SK-N-SH treated with all-trans-retinoic acid at 6 μM for 48 hours (cell line): ENCODE data around the gene SLC26A9.

Experiments used
- ATAC-seq: fragments of 200-7000 bp; cut with Tn5 transposase; 3 replicates; pipeline ENCODE4 v1.9.1; 2020; ENCODE audit warnings: mild to moderate bottlenecking, moderate library complexity
- ARNTL ChIP-seq: fragments of 450-650 bp; formaldehyde crosslinking; IDR thresholded peaks from 2 replicates; pipeline ENCODE4 v1.5.0; 2020; ENCODE audit warnings: low read depth, mild to moderate bottlenecking, moderate library complexity, borderline replicate concordance
- BACH2 ChIP-seq: fragments of 250-450 bp; sonication (Bioruptor Pico); IDR thresholded peaks from 2 replicates; pipeline ENCODE4 v1.9.0; 2021; ENCODE audit warnings: mild to moderate bottlenecking, borderline replicate concordance
- CREB5 ChIP-seq: fragments of 250-450 bp; sonication (Bioruptor Pico); IDR thresholded peaks from 2 replicates; pipeline ENCODE4 v1.5.1; 2020; ENCODE audit warnings: low read depth, mild to moderate bottlenecking, moderate library complexity
- CSDC2 ChIP-seq: fragments of 250-450 bp; sonication (Bioruptor Pico); IDR thresholded peaks from 2 replicates; pipeline ENCODE4 v1.5.0; 2020; ENCODE audit warnings: mild to moderate bottlenecking, moderate library complexity
- CSRNP3 ChIP-seq: fragments of 250-450 bp; sonication (Bioruptor Pico); IDR thresholded peaks from 2 replicates; pipeline ENCODE4 v1.5.1; 2021; ENCODE audit warnings: mild to moderate bottlenecking, moderate library complexity
- ESRRG ChIP-seq: fragments of 250-450 bp; sonication (Bioruptor Pico); IDR thresholded peaks from 2 replicates; pipeline ENCODE4 v1.6.1; 2021; ENCODE audit warnings: mild to moderate bottlenecking
- GLIS3 ChIP-seq: fragments of 250-450 bp; sonication (Bioruptor Pico); IDR thresholded peaks from 2 replicates; pipeline ENCODE4 v1.5.0; 2020; ENCODE audit warnings: mild to moderate bottlenecking, moderate library complexity
- PPARA ChIP-seq: fragments of 250-450 bp; sonication (Bioruptor Pico); IDR thresholded peaks from 2 replicates; pipeline ENCODE4 v1.5.0; 2020; ENCODE audit warnings: mild to moderate bottlenecking, borderline replicate concordance
- RARB ChIP-seq: fragments of 250-450 bp; sonication (Bioruptor Pico); IDR thresholded peaks from 2 replicates; pipeline ENCODE4 v1.8.0; 2021; ENCODE audit warnings: mild to moderate bottlenecking, moderate library complexity
- SNAI2 ChIP-seq: fragments of 250-450 bp; sonication (Bioruptor Pico); IDR thresholded peaks from 2 replicates; pipeline ENCODE4 v1.5.0; 2020; ENCODE audit warnings: mild to moderate bottlenecking, moderate library complexity
- TCF4 ChIP-seq: fragments of 250-450 bp; sonication (Bioruptor Pico); IDR thresholded peaks from 2 replicates; pipeline ENCODE4 v1.8.0; 2021; ENCODE audit warnings: mild to moderate bottlenecking, moderate library complexity, borderline replicate concordance
- TSHZ2 ChIP-seq: fragments of 250-450 bp; sonication (Bioruptor Pico); IDR thresholded peaks from 2 replicates; pipeline ENCODE4 v1.5.0; 2020; ENCODE audit warnings: mild to moderate bottlenecking, moderate library complexity
- ZC3H10 ChIP-seq: fragments of 250-450 bp; sonication (Bioruptor Pico); IDR thresholded peaks from 2 replicates; pipeline ENCODE4 v1.5.1; 2021; ENCODE audit warnings: mild to moderate bottlenecking, moderate library complexity
- ZFP3 ChIP-seq: fragments of 250-450 bp; sonication (Bioruptor Pico); IDR thresholded peaks from 2 replicates; pipeline ENCODE4 v1.5.0; 2020; ENCODE audit warnings: mild to moderate bottlenecking, moderate library complexity
- ZFP30 ChIP-seq: fragments of 450-650 bp; formaldehyde crosslinking; IDR thresholded peaks from 2 replicates; pipeline ENCODE4 v1.5.0; 2022; ENCODE audit warnings: mild to moderate bottlenecking, moderate library complexity
- ZNF565 ChIP-seq: fragments of 450-650 bp; formaldehyde crosslinking; conservative IDR thresholded peaks from 2 replicates; pipeline ENCODE4 v1.5.0; 2020; ENCODE audit warnings: low read depth, mild to moderate bottlenecking, moderate library complexity
- ZNF70 ChIP-seq: fragments of 450-650 bp; formaldehyde crosslinking; IDR thresholded peaks from 2 replicates; pipeline ENCODE4 v1.5.0; 2020; ENCODE audit warnings: mild to moderate bottlenecking, moderate library complexity
- ZNF8 ChIP-seq: fragments of 450-650 bp; formaldehyde crosslinking; IDR thresholded peaks from 2 replicates; pipeline ENCODE4 v1.5.0; 2020; ENCODE audit warnings: mild to moderate bottlenecking, moderate library complexity
- TF ChIP-seq, protein P1 (sequence below): fragments of 250-450 bp; sonication (Bioruptor Pico); IDR thresholded peaks from 2 replicates; pipeline ENCODE4 v1.8.0; 2020; ENCODE audit warnings: mild to moderate bottlenecking, moderate library complexity, borderline replicate concordance
- TF ChIP-seq, protein P2 (sequence below): fragments of 250-450 bp; sonication (Bioruptor Pico); IDR thresholded peaks from 2 replicates; pipeline ENCODE4 v1.8.0; 2021; ENCODE audit warnings: low read depth, mild to moderate bottlenecking, moderate library complexity, borderline replicate concordance

Gene SLC26A9

DNA sequence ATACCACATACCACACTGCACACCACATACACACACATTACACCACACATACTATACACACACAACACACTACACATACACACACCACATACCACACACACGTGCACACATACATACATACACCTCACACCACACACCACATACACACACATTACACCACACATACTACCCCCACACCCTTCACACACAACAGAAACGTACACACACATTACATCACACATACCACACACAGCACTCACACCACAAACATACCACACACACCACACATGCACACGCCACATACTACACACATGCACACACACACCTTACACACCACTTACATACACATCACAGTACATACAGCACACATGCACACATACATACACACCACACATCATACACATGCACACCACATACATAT is 31.5 kb upstream of the SLC26A9 start:
- no peak for TF ChIP-seq ZC3H10 (CRISPR knock-in tag)
- TF ChIP-seq GLIS3 (CRISPR knock-in tag) = no peak
- no peak for TF ChIP-seq ZNF70
- no peak for TF ChIP-seq ZNF8 (CRISPR knock-in tag)
- no peak for TF ChIP-seq PPARA
- TF ChIP-seq, protein P1, sequence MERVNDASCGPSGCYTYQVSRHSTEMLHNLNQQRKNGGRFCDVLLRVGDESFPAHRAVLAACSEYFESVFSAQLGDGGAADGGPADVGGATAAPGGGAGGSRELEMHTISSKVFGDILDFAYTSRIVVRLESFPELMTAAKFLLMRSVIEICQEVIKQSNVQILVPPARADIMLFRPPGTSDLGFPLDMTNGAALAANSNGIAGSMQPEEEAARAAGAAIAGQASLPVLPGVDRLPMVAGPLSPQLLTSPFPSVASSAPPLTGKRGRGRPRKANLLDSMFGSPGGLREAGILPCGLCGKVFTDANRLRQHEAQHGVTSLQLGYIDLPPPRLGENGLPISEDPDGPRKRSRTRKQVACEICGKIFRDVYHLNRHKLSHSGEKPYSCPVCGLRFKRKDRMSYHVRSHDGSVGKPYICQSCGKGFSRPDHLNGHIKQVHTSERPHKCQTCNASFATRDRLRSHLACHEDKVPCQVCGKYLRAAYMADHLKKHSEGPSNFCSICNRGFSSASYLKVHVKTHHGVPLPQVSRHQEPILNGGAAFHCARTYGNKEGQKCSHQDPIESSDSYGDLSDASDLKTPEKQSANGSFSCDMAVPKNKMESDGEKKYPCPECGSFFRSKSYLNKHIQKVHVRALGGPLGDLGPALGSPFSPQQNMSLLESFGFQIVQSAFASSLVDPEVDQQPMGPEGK (CRISPR knock-in tag) = no peak
- no peak for TF ChIP-seq ZFP3 (CRISPR knock-in tag)
- TF ChIP-seq ZNF565 = no peak
- no peak for TF ChIP-seq ESRRG
- TF ChIP-seq CSRNP3 = no peak
- no peak for TF ChIP-seq CSDC2 (CRISPR knock-in tag)
- TF ChIP-seq ZFP30 (CRISPR knock-in tag) = no peak
- TF ChIP-seq SNAI2 (CRISPR knock-in tag) = no peak
- TF ChIP-seq ARNTL (CRISPR knock-in tag) = no peak
- no peak for TF ChIP-seq TCF4
- TF ChIP-seq CREB5 (CRISPR knock-in tag) = no peak
- TF ChIP-seq BACH2 = no peak
- TF ChIP-seq TSHZ2 (CRISPR knock-in tag) = no peak
- ATAC-seq = no peak

DNA sequence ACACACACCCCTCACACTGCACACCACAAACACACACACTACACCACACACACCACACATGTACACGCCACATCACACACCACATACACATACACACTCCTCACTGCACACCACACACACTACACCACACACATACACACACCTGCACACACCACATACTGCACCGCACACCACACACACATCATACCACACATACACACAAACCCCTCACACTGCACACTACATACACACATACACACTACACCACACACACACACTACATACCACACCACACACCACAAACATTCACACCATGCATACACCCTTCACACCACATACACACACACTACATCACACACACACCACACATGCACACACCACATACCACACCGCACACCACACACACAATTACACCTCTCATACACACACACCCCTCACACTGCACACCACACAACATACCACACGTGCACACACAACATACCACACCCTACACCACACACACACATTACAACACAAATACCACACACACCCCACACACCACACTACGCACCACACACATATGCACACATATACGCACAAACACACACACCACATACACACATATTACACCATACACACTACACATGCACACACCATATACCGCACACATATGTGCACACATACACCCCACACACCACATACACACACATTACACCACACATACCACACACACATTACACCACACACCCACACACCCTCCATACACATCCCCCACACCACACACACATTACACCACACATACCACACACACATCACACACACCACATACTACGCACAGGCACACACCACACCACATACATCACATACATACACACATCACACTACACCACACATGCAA is 30.3 kb upstream of the SLC26A9 start:
- ATAC-seq = no peak
- TF ChIP-seq, protein P2, sequence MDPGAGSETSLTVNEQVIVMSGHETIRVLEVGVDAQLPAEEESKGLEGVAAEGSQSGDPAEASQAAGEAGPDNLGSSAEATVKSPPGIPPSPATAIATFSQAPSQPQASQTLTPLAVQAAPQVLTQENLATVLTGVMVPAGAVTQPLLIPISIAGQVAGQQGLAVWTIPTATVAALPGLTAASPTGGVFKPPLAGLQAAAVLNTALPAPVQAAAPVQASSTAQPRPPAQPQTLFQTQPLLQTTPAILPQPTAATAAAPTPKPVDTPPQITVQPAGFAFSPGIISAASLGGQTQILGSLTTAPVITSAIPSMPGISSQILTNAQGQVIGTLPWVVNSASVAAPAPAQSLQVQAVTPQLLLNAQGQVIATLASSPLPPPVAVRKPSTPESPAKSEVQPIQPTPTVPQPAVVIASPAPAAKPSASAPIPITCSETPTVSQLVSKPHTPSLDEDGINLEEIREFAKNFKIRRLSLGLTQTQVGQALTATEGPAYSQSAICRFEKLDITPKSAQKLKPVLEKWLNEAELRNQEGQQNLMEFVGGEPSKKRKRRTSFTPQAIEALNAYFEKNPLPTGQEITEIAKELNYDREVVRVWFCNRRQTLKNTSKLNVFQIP (CRISPR knock-in tag) = no peak
- TF ChIP-seq ZNF8 (CRISPR knock-in tag) (no peak), ZFP30 (CRISPR knock-in tag) (no peak), ESRRG (no peak), RARB (CRISPR knock-in tag) (no peak)

- no peak; the same call in 2 of the 3 replicates for ATAC-seq
- TF ChIP-seq ZNF565 (no peak), CREB5 (CRISPR knock-in tag) (no peak), SNAI2 (CRISPR knock-in tag) (no peak), CSDC2 (CRISPR knock-in tag) (no peak), ZFP30 (CRISPR knock-in tag) (no peak), ZNF70 (no peak), TSHZ2 (CRISPR knock-in tag) (no peak)
- TF ChIP-seq, protein P2 (CRISPR knock-in tag) = no peak
Measured at GRCh38 chr1:205972491-205973168, 29.4 kb upstream of the SLC26A9 start.
